GM19193 (cell line): ENCODE data around the gene LAMC1.

Experiments
- POLR2A ChIP-seq: IDR thresholded peaks from 4 replicates; pipeline ENCODE4 v1.6.1; 2011; ENCODE audit not compliant: insufficient read depth, insufficient read length; ENCODE audit errors: extremely low read depth

The LAMC1 gene

GRCh38 chr1:183079712-183080388, 56.6 kb downstream of the LAMC1 start:
- TF ChIP-seq POLR2A: no peak

GRCh38 chr1:183080406-183080805, 57.2 kb downstream of the LAMC1 start:
- no peak for TF ChIP-seq POLR2A

- no peak for TF ChIP-seq POLR2A
Observed at GRCh38 chr1:183081402-183082120, 58.3 kb downstream of the LAMC1 start.

- TF ChIP-seq POLR2A: no peak
Observed at GRCh38 chr1:183082650-183083049, 59.4 kb downstream of the LAMC1 start.

- no peak for TF ChIP-seq POLR2A
Observed at GRCh38 chr1:183087001-183087400, 63.8 kb downstream of the LAMC1 start.

- no peak for TF ChIP-seq POLR2A
Observed at GRCh38 chr1:183089025-183089639, 65.9 kb downstream of the LAMC1 start.

GRCh38 chr1:183090391-183091006, 67.3 kb downstream of the LAMC1 start:
- no peak for TF ChIP-seq POLR2A

- no peak for TF ChIP-seq POLR2A
Observed at GRCh38 chr1:183091181-183091580, 68.0 kb downstream of the LAMC1 start.

GRCh38 chr1:183092350-183092749, 69.1 kb downstream of the LAMC1 start:
- TF ChIP-seq POLR2A: no peak

GRCh38 chr1:183093066-183093668, 69.9 kb downstream of the LAMC1 start:
- TF ChIP-seq POLR2A: no peak

GRCh38 chr1:183093786-183094298, 70.6 kb downstream of the LAMC1 start:
- no peak for TF ChIP-seq POLR2A

GRCh38 chr1:183094351-183094750, 71.1 kb downstream of the LAMC1 start:
- no peak for TF ChIP-seq POLR2A

- no peak for TF ChIP-seq POLR2A
Observed at GRCh38 chr1:183096351-183096750, 73.1 kb downstream of the LAMC1 start.

- TF ChIP-seq POLR2A: no peak
Observed at GRCh38 chr1:183096894-183097293, 73.7 kb downstream of the LAMC1 start.
